GM18526 (cell line): Measurements from ENCODE around the gene CACNA1C.

Experiments used
- POLR2A ChIP-seq: IDR thresholded peaks from 3 replicates; pipeline ENCODE4 v1.6.1; 2011; ENCODE audit not compliant: insufficient read length; ENCODE audit errors: extremely low read depth

The CACNA1C gene

DNA sequence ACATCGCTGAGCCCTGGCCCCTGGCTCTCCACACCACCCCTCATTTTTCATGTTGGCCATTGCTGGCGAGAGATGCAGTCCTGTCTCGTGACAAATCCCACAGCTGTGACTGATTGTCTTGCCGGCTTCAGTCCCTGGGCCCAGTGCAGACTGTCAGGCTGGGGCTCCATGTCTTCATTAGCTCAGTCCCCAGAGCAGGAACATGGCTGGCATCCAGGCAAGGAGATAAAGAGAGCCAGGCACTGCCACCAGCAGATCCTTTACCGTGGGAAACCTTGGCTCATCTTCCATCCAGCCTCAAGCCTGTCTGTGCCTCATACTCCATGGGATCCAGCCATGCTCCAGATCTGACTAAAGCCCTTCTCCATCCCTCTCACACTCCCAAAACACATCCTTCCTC, 457.3 kb downstream of the CACNA1C start:
- TF ChIP-seq POLR2A = no peak

DNA sequence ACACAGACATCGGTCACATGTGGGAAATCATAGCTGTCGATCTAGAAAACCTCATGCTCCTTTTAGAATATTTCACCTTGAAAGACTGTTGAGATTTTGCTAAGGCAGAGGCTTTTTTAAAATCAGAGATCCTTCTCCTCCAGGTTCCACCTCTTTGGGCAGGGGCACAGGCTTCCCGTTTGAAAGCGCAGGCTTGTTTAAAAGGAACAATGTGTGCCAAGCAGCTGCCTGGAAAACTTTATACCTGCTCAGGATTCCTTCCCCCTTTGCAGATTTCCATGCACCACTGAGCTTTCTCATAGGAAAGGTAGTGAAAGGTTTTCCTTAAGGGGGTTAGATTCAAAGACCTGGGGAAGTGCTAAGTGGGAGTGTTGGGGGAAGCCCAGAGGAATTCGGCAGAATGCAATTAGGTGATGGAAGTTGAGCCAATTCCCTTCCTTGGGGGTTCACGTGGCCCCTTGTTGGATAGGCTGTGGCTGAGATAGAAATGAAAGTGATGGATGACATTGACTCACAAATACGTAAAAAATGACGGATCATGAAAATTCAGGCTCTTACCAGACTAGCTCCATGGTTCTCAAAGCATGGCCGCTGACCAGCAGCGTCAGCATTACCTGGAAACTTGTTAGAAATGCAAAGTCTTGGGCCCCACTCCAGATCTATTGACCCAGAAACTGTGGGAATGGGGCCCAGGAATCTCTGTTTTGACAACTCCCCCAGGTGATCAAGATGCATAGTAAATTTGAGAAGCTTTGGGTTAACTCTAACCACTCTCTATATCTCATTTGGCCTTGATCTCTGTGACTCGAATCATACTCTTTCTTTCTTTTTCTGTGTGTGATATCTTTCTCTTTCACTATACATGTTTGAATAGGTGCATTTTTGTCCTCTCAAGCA, 460.6 kb downstream of the CACNA1C start:
- TF ChIP-seq POLR2A = no peak

DNA sequence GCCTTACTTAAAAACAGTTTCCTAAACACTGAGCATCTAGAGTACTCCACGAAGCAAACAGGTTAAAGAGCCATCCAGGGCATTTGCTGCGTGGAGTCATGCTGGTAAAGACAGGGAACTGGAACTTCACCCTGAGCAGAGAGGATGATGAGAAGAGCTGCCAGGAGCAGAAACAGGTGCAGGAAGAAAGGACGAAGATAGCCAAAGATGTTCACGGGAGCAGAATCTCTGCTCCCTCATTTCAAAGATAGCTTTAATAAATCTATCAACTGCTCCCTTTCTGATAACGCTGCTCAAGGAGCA, 461.2 kb downstream of the CACNA1C start:
- no peak for TF ChIP-seq POLR2A

DNA sequence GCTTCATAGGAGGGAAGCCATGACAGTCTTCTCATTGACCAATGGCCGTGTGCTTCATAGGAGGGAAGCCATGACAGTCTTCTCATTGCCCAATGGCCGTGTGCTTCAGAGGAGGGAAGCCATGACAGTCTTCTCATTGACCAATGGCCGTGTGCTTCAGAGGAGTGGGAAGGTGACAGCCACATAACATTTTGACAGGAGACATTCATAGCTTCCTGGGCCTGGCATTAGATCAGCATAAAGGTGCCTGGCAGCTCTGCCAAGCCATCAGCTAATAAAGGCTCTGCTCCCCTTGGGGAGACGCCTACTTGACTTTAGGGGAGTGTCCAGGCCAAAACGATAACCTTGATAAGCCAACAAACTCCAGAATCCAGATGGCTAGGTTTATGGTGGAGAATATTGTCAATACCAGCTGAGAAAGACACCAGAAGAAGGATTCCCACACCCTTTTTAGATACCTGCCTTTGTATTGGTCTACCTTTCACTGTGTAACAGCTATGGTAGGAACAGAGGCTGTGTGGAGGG, 468.0 kb downstream of the CACNA1C start:
- TF ChIP-seq POLR2A = no peak

DNA sequence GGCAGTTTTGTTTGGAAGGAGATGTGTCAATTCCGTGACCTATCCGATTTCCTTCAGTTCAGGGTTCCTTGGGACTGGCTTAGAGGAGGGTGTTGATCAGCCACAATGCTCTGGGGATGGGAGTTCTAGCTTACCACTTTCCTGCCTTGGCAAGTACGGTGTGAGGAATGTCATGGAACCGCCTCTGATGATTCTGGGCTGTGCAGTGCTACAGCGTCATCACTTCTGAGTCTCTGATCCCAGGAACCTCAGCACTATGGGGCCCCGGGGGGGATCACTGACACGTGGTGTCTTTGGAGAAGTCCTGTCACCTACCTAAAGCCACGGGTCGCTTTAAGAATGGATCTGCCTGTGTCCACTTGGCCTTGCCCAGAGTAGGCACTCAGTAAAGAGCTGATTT, 470.5 kb downstream of the CACNA1C start:
- no peak for TF ChIP-seq POLR2A

DNA sequence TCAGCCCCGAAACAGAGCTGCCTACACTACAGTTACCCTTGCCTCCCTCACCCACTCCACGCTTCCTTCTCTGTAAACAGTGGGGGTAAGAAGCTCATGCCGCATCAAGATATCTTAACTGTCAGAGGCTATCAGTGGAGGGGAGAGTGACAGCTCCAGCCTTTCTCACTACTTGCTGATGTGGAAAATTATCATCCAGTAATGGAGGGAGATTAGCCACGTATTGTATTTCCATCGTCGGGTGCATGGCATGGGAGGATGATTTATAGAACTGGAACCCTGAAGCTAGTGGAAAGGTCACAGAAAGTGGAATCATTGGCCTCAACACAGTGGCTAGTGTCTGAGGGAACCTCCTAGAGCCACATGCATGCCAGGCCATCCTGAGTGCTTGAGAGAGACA, 471.1 kb downstream of the CACNA1C start:
- no peak for TF ChIP-seq POLR2A

DNA sequence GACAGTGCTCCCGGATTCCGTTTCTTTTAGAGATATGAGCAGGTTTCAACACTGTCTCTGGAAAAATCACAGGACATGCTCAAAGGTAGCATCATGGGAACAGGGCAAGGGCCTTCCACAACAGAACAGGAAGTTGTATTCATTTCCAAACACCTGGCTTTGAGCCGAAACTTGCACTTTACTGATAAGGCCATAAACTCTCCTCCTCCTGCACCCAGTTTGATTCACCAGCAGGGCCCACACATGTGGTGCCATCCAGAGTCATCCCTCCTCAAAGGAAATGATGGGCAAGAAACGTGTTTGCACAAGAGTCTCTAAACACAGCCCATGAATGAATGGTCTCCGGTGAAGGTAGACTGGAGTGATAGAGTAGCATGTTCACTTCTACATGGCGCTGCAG, 473.6 kb downstream of the CACNA1C start:
- TF ChIP-seq POLR2A = no peak

DNA sequence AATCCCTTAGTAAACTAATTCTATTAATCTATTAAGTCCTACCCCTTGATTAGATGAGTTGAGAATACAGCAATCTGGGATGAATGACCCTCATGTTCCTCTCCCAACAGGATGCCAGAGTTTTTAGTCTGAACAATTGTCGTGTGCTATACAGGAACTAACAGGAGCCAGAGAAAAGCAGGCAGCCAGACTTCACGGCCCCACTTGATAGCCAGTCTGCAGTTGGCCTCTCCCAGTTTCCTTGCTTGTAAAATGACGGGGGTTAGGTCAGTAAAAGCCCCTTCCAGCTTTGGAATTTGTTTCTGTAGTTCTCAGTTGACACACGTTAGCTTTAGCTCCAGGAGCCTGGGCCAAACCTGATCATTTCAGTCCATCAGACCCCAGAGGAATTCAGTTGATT, 475.2 kb downstream of the CACNA1C start:
- TF ChIP-seq POLR2A = no peak

DNA sequence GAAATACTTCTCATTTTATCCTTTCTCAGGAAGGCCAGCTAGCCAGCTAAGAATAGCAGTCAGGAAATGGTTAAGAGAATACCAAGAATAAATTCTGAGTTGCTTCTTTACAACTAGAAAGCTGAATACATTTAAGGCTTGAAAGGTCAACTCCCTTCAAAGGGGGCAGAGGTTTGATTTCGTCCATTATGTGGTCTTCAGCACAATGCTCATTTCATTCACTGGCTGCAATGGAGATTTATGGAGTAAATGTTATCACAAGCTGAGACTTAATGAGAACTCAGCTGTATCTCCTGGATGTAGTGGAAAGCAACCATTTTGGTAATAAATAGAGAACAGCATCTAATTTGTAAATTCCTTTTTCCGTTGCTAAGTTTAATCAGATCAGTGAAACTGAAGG, 477.0 kb downstream of the CACNA1C start:
- TF ChIP-seq POLR2A = no peak

DNA sequence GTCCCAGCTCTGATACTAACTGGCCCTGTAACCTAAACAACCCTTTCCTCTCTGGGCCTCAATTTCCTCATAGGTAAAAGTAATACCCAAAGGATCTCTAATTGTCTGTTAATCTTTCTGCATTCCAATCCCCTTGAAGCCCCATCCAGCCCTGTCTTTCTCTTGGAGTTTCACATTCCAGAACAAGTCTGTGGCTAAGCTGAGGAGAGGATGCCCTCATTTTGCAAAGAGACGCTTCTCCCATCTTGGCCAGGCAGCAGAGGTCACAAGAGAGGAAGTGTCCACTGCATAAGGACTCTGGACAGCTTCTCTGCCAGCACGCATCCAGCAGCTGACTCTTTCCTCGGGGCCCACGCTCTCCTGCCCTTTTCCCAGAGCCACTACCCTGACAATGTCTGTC, 478.6 kb downstream of the CACNA1C start:
- no peak for TF ChIP-seq POLR2A

DNA sequence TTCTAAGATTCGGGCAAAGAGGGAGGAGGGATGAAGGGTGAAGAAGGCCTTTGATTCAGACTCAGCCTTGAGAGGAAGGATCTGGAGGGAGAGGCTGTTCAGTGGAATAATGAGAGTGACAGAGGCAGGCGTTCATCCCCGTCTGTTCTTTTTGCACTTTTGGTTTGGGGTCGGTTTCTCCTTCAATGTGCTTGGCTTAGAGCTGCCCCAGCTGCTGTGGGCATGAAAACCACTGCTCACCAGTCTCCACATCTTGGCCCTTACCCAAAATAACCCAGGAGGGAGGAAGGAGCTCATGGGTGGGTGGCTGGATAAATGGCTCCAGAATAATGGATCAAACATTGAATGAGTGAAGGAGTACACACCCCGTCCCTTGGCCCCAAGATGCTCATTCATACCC, 480.2 kb downstream of the CACNA1C start:
- no peak for TF ChIP-seq POLR2A

DNA sequence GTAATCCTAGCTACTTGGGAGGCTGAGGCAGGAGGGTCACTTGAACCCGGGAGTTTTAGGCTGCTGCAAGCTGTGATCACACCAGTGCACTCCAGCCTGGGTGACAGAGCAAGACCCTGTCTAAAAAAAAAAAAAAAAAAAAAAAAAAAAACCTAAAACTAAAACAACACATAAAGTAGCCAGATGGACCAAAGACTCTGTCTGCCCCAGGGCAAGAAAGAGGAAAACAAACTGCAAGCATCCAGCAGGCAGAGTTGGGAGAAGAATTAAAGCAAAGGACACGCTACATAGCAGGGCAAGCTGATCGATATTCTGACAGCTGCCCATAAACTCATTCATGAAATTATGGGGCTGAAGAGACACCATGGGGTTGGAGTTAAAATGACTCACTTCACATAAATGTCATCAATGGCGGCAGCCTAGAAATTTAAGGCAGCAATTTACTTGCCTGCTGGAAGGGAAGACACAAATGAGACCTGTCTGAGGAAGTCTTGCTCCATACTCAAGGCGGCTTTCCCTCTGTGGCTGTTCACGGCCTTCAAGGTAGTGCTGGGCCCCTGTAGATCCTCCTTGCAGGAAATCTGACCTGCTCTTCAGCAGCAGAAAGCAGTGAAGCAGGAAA, 482.9 kb downstream of the CACNA1C start:
- no peak for TF ChIP-seq POLR2A

DNA sequence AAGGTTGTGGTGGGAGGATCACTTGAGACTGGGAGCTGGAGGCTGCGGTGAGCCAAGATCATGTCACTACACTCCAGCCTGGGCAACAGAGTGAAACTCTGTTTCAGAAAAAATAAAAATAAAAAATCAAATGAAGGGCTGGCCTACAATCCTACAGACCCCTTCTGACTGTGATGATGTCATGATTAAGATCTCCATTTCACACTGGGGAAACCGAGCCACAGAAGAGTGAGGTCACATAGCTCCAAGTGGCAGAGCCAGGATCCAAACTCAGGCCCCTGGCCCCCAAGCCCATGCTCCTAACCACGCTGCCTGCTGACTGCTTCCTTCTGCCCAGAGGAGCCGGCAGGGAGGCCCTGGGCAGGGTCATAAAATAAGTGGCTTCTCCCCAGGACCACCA, 483.9 kb downstream of the CACNA1C start:
- no peak for TF ChIP-seq POLR2A

DNA sequence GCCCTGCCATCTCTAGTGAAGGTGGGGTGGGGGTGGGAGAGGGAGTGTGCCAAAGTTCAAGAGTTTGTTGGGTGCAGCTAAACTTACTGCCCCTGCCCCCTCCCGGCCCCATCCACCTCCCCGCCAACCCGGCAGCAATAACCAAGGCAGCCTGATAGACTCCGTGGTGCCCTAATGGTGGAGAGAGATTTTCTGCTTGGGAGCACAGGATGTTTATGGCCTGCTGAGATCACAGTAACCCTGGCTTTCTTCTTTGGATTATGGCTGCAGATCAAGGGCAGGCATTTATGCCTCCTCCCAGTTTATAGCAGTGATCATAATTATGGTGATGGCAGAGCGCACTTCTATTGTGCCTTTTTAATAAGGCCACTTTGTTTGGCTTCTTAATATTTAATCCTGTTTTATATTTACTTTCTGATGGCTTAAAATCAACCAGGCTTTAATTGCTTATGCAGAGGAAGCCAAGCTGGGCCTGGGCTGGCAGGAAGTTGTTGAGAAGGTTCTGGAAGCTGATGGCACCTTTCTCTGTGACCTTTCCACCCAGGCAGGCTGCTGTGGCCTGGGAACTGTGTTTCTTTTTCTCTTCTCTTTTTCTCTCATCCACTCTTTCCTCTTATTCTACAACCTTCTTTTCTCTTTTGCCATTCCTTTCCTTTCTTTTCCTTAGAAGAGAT, 485.2 kb downstream of the CACNA1C start:
- TF ChIP-seq POLR2A = no peak

DNA sequence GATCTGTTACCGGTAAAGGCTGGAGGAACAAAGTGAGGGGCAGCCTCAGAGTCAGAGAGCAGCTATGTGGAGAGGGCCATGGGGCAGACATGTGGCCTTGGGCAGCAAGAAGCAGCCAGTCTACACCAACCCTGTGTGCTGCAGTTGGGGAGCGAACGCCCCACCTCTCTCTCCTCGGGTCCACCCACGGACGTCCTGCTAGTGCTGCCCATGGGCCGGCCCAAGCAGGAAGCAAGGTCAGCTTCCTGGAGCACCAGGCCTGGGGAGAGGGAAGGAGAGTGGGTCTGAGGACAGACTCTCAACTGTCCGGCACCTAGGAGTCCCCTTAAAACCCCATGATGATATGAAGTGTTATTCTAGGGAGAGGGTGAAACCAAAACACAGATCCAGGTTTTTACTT, 487.2 kb downstream of the CACNA1C start:
- no peak for TF ChIP-seq POLR2A

DNA sequence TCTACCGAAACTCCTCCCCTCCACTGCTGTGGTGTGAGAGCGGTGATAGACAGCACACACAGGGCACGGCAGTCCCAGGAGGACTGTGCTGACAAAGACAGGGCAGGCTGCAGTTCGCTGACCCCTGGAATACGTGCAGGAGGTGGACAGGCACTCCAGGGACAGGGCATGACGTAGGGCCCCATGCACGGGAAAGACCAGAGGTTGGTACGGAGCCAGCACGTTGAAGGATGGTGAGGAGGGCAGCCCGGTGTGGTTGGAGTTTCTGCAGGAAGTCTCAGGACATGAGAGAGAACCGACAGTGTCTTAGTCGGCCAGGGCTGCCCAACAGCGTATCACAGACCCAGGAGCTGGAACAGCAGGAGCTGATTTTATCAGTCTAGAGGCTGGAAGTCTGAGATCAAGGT, 487.8 kb downstream of the CACNA1C start:
- no peak for TF ChIP-seq POLR2A
